Loucy (cell line): Measurements from ENCODE around the gene MAGEA10.
"Not testable (repeated sequence)": the region's sequence is repeated elsewhere in the genome, so short reads cannot be mapped to it uniquely, and the experiment has no call there.

Source experiments
- EZH2phosphoT487 ChIP-seq: fragments of 200-600 bp; IDR thresholded peaks from 2 replicates; pipeline ENCODE4 v1.6.1; 2018; ENCODE audit warnings: antibody characterized with exemption, mild to moderate bottlenecking, moderate library complexity, borderline replicate concordance
- TF ChIP-seq, protein P1 (sequence below): fragments of 200-600 bp; sonication (generic); conservative IDR thresholded peaks from 2 replicates; pipeline ENCODE4 v1.5.1; 2014; ENCODE audit warnings: mild to moderate bottlenecking, antibody characterized with exemption, low read length

DNA sequence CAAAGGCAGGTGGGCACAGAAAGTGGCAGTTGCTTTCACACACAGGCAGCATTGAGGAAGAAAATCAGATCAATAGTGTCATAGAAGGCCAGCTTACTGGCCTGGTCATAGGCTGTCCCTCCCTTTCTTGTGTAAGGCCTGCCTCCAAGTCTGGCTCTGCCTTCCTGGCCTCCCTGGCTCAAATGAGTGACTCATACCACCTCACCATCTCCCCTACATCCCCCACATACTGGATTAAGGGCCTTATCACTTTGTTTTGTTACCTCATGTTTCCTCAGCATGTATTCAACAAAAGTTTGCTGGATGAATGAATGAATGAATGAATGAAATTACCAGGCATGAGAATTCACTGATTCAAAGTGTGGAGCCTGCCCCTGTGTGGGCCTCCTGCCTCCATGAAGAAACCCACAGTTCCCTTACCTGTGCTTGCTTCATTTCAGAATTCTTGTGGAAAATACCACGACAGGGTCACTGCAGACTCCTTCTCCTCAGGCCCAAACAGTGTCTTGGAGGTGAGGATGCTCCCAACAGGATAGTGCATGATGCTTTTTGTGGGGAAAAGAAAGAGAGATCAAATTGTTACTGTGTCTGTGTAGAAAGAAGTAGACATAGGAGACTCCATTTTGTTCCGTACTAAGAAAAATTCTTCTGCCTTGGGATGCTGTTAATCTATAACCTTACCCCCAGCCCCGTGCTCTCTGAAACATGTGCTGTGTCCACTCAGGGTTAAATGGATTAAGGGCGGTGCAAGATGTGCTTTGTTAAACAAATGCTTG lies 9.1 kb downstream of the MAGEA10 start:
- not testable (repeated sequence) for TF ChIP-seq EZH2phosphoT487
- TF ChIP-seq, protein P1, sequence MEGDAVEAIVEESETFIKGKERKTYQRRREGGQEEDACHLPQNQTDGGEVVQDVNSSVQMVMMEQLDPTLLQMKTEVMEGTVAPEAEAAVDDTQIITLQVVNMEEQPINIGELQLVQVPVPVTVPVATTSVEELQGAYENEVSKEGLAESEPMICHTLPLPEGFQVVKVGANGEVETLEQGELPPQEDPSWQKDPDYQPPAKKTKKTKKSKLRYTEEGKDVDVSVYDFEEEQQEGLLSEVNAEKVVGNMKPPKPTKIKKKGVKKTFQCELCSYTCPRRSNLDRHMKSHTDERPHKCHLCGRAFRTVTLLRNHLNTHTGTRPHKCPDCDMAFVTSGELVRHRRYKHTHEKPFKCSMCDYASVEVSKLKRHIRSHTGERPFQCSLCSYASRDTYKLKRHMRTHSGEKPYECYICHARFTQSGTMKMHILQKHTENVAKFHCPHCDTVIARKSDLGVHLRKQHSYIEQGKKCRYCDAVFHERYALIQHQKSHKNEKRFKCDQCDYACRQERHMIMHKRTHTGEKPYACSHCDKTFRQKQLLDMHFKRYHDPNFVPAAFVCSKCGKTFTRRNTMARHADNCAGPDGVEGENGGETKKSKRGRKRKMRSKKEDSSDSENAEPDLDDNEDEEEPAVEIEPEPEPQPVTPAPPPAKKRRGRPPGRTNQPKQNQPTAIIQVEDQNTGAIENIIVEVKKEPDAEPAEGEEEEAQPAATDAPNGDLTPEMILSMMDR: not testable (repeated sequence)
